NCI-H510A (cell line): ENCODE measurements around the gene CYLC1.

Experiments used
- DNase-seq: peaks from one replicate; lab custom pipeline; 2025; lab: John Stamatoyannopoulos, UW

CYLC1 gene, protein sequence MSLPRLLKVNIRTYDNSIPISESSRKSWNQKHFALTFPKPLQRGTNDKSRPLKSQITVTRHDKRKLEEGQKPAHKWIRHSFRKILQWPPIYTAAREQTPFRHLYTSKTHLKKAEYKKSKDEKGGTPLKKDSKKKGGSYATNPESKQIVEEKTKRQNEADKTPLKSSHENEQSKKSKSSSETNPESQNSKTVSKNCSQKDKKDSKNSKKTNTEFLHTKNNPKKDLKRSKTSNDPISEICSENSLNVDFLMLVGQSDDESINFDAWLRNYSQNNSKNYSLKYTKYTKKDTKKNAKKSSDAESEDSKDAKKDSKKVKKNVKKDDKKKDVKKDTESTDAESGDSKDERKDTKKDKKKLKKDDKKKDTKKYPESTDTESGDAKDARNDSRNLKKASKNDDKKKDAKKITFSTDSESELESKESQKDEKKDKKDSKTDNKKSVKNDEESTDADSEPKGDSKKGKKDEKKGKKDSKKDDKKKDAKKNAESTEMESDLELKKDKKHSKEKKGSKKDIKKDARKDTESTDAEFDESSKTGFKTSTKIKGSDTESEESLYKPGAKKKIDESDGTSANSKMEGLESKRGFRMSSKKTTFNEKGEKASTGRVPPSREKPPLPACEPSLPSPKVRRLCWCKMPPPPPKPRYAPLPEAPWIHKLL

DNA sequence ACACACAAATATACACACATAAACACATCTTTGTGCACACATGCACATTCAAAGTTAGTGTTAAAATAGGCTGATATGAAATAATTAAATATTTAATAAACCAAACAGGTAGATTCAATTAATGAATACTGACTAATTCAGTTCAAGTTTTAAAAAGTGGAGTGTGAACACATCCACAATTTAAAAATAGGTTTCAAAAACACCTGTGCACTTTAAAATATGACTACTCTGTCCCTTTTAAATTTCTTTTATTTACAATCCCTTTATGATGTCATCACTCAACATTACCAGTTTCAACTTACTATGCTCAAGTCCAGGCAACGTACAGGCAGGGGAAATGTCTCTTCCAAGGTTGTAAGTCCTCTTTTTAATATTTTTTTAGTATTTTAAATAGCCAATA is at the start of gene CYLC1:
Gene CYLC1, plus strand, starts transcription at position 301 of the 400 bp plus-strand sequence. Its CDS starts 37 bp downstream, at position 338.
- no peak for DNase-seq

DNA sequence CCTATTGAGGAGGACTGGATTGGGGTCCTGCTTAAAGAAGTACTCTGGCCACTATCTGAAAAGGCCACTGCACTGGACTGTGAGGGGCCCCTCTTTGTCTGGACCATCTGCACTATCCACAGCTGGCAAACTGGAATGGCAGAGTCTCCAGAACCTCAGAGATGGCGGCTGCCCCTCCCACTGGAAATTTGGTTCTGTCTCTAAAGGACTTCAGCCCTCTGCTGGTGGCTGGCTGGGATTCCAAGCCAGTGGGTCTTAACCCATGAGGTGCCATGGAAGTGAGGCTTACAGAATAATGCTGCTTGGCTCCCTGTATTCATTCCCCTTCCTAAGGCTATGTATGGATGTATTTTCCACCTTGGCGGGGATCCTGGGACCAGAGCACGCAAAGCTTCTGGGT is 41.6 kb upstream of the CYLC1 start:
- no peak for DNase-seq

DNA sequence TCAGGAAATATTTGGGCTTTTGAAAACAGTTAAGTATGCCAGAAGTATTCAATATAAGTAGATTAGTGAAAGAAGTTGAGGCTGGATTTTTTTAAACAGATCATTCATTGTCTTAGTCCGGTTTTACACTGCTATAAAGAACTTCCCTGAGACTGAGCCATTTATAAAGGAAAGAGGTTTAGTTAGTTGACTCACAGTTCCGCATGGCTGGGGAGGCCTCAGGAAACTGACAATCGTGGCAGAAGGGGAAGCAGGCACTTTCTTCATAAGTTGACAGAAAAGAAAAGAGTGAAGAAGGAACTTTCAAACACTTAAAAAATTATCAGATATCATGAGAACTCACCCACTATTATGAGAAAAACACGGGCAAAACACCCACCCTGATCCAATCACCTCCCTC is 31.1 kb upstream of the CYLC1 start:
- DNase-seq, result no peak

DNA sequence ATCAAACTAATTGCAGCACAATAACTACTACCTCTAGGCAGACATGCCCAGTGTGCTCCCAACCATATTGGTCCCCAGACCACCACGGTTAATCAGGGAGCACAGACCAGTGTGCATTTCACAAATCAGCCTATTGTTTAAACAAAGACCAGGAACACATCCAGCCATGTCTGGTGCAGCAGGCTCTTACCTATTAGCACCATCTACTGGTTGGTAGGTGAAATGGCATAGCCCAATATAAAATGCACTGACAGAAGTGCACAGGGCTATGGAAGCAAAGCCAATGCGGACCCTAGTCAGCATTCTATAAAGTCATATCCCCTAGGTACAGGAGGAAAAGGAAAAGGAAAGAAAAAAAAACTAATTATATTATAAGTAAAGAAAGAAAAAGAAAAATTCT is 15.5 kb upstream of the CYLC1 start:
- DNase-seq, result no peak

DNA sequence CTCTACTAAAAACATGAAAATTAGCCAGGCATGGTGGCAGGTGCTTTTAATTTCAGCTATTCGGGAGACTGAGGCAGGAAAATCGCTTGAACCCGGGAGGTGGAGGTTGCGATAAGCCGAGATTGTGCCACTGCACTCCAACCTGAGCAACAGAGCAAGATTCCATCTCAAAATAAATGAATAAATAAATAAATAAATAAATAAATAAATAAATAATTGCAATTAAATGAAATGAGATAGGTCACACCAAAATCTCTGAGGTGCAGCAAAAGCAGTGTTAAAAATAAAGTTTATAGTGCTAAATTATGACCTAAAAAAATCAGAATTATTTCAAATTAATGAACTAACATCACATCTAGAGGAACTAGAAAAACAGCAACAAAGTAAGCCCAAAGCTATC is 13.6 kb upstream of the CYLC1 start:
- no peak for DNase-seq

DNA sequence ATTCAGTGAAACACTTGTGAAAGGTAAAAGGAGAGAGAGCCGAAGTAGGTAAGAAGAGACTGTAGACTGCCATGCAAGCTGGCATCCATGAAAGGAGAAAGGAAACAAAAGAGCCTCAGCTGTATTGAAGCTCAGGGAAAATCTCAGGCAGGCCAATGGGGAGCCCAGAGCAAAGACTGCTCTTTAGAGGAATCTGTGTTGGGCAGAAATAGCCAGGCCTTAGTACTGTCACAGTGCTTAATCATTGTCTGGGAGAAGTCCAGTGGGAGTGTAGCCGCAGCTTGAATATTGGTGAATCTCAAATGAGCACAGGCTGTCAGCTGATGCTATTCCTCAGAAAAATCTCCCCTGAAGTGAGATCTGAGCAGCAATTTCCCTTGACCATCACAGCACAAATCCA is 27.6 kb downstream of the CYLC1 start:
- DNase-seq, result no peak

DNA sequence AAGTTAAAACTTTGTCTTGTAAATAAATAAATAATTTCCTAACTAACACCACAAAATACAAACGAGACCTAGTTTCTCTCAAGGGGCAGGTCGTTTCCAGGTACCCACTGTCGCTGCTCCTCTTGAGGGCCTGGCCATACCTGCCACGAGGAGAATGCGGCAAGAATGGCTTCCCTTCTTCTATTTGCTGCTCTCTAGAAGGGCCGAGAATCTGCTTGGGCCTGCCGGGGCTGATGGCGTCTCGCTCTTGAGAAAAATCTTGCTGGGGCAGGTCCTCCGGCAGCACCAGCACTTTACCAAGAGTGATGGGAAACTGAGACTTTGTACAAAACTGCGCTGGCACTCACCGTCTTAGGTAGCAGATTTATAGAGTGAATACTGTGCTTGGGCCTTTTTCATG is 31.5 kb downstream of the CYLC1 start:
- DNase-seq, result no peak

DNA sequence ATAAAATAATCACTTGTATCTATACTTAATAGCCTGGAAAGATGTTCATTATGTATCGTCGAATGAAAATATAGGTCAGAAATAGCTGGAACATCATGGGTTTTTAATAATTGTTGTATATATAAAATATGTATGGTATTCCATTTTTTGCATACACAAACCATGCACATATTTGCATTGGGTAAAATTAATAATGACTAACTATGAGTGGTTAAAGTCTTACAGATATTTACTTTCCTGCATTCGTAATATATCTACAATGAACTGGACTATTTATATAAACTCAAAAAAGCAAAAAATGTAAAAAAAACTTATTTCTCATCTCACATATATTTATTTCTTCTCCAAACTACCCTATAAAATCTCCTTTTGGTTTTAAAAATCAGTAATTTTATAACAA is 46.0 kb downstream of the CYLC1 start:
- DNase-seq, result no peak

DNA sequence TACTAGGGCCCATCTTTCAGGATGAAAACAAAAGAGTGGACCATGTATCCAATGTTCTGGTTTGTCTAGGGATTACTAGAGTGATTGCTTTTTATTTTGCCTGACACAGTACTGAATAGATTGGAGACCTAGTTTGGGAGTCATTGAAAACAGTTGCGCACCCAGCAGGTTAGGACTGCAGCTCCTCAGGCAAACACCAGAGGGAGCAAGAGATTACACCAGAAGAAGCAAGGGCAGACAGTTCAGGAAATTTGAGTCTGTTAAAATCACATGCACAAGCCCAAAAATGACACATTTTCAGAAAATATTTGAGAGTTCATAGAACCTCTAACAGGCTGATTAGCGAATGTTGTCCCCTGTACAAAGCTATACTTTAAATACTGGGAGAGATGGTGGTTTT is 55.6 kb downstream of the CYLC1 start:
- no peak for DNase-seq

DNA sequence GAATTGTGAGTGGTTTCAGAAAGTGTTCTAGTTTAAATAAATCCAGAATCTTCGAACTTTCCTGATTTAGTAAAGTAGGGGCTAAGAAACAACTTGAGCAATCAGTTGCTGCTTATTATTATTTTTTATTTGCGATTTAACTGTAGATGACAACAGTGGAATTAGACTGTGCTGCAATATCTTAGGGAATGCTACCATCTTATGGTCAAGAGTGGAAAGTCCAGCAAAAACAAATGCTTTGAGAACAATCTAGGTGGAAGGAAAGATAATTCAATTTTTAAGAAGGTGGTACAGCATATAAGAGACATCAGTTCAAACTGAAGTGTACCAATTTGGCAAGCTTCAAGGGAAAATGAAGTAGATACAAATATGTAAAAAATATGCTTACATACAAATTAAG is 73.3 kb downstream of the CYLC1 start:
- DNase-seq, result no peak
